Endodermal cell (in vitro differentiated cells): Measurements from ENCODE around the gene CCDC185. TPM values are rescaled to one million over a fixed set of nuclear protein-coding genes. Genes with fewer than 3 reads are reported as not detected.

Experiments used
- DNase-seq: peaks from one replicate; pipeline ENCODE4 v3.0.0-alpha.2; 2017
- H3K27ac ChIP-seq: 2 replicates; pipeline ENCODE4 v1.5.1; 2013; ENCODE audit warnings: mild to moderate bottlenecking, low read depth, low read length, moderate library complexity
- H3K27me3 ChIP-seq: 2 replicates; pipeline ENCODE4 v1.6.1; 2013; ENCODE audit warnings: mild to moderate bottlenecking, low read length, moderate library complexity; ENCODE audit not compliant: insufficient read depth, control insufficient read depth, poor library complexity, severe bottlenecking
- H3K36me3 ChIP-seq: 2 replicates; pipeline ENCODE4 v1.7.0; 2013; ENCODE audit warnings: mild to moderate bottlenecking, low read length, moderate library complexity; ENCODE audit not compliant: control insufficient read depth, insufficient read depth
- H3K4me1 ChIP-seq: one replicate; pipeline ENCODE4 v1.7.0; 2013; ENCODE audit warnings: low read length; ENCODE audit not compliant: control insufficient read depth, insufficient read depth
- H3K4me3 ChIP-seq: 2 replicates; pipeline ENCODE4 v1.5.1; 2013; ENCODE audit warnings: mild to moderate bottlenecking, low read length, moderate library complexity
- H3K9ac ChIP-seq: 2 replicates; pipeline ENCODE4 v1.6.1; 2013; ENCODE audit warnings: mild to moderate bottlenecking, low read length, moderate library complexity; ENCODE audit not compliant: poor library complexity, severe bottlenecking; ENCODE audit errors: extremely low read depth
- H3K9me3 ChIP-seq: 2 replicates; pipeline ENCODE4 v1.6.1; 2013; ENCODE audit warnings: mild to moderate bottlenecking, low read length, moderate library complexity; ENCODE audit not compliant: control insufficient read depth
- H3K27ac Mint-ChIP-seq: 2 replicates; pipeline ENCODE4 v1.8.0; 2020; ENCODE audit warnings: mixed read lengths
- H3K27me3 Mint-ChIP-seq: 2 replicates; pipeline ENCODE4 v1.8.0; 2021; ENCODE audit warnings: mild to moderate bottlenecking, mixed read lengths; ENCODE audit not compliant: insufficient read depth
- H3K36me3 Mint-ChIP-seq: 2 replicates; pipeline ENCODE4 v1.8.0; 2020; ENCODE audit warnings: low read depth, mixed read lengths
- H3K4me1 Mint-ChIP-seq: 2 replicates; pipeline ENCODE4 v1.8.0; 2020; ENCODE audit warnings: mixed read lengths
- H3K4me3 Mint-ChIP-seq: 2 replicates; pipeline ENCODE4 v1.8.0; 2020; ENCODE audit warnings: mild to moderate bottlenecking, moderate library complexity, mixed read lengths
- H3K9me3 Mint-ChIP-seq: 2 replicates; pipeline ENCODE4 v1.8.0; 2020; ENCODE audit warnings: mild to moderate bottlenecking, mixed read lengths
- CTCF ChIP-seq: fragments of 200-600 bp; sonication (generic); conservative IDR thresholded peaks from 2 replicates; pipeline ENCODE4 v1.5.0; 2021; ENCODE audit warnings: antibody characterized with exemption, mild to moderate bottlenecking
- WGBS, 2 experiments: methylation state at CpG; one replicate each; pipeline versions ENCODE4 v1.1.5 to v1.1.7; 2013; ENCODE audit warnings: missing lambda C conversion rate in 2 of 2, mixed read lengths in 1 of 2; ENCODE audit not compliant: insufficient coverage in 1 of 2, insufficient read length in 1 of 2; 5-methylcytosine and 5-hydroxymethylcytosine counted together
- total RNA-seq, 2 donors: library from RNA; stranded (reverse); fragmentation: NEBNext Ultra II Directional in 1 of 2; extraction: Animal tissue kit (Norgen Biotek cat#: 25700) in 1 of 2; gene quantifications; 2 replicates in 1 of 2; 3 replicates in 1 of 2; pipeline ENCODE4 v1.2.1, GENCODE V29; 2021

Gene CCDC185
- total RNA-seq, 2 donors from 2014 or later = not detected

- H3K27me3 ChIP-seq = no peaks in the 10 kb centered on the region
- H3K4me3 ChIP-seq = no peak overlapping the region
- Mint-ChIP-seq H3K9me3 (peaks cover 9% of the 10 kb centered on the region), H3K4me3 (no peak overlapping the region), H3K27ac (no peak overlapping the region), H3K36me3 (peaks cover 3% of the 10 kb centered on the region), H3K4me1 (no peaks in the 10 kb centered on the region), H3K27me3 (peaks cover 1% of the 10 kb centered on the region)
- no peak overlapping the region for H3K9ac ChIP-seq
- H3K4me1 ChIP-seq = no peaks in the 10 kb centered on the region
- 88 to 100% methylated on average over 1 of the region's 2 CpGs for WGBS, 2 experiments
- peaks cover 8% of the 10 kb centered on the region for H3K9me3 ChIP-seq
- no peak for TF ChIP-seq CTCF
- DNase-seq = no peak
- no peaks in the 10 kb centered on the region for H3K36me3 ChIP-seq
- H3K27ac ChIP-seq = no peak overlapping the region
Observed at GRCh38 chr1:223402790-223403142, 9.6 kb downstream of the CCDC185 start.

- no peaks in the 10 kb centered on the region for H3K4me1 ChIP-seq
- H3K9me3 ChIP-seq = peaks cover 8% of the 10 kb centered on the region
- no peak overlapping the region for H3K4me3 ChIP-seq
- DNase-seq = no peak
- H3K27me3 Mint-ChIP-seq = peaks cover 1% of the 10 kb centered on the region
- H3K27me3 ChIP-seq = no peaks in the 10 kb centered on the region
- H3K36me3 ChIP-seq = no peaks in the 10 kb centered on the region
- 94 to 100% methylated on average over 1 to 3 of the region's 3 CpGs for WGBS, 2 experiments
- no peak for TF ChIP-seq CTCF
- no peak overlapping the region for H3K4me3 Mint-ChIP-seq
- H3K4me1 Mint-ChIP-seq = no peaks in the 10 kb centered on the region
- no peak overlapping the region for H3K27ac ChIP-seq
- no peak overlapping the region for H3K27ac Mint-ChIP-seq
- H3K9ac ChIP-seq = no peak overlapping the region
- peaks cover 9% of the 10 kb centered on the region for H3K9me3 Mint-ChIP-seq
- H3K36me3 Mint-ChIP-seq = peaks cover 3% of the 10 kb centered on the region
Observed at GRCh38 chr1:223403184-223403815, 10.1 kb downstream of the CCDC185 start.

- no peaks in the 10 kb centered on the region for H3K4me1 Mint-ChIP-seq
- Histone ChIP-seq H3K27ac (no peak overlapping the region), H3K4me1 (no peaks in the 10 kb centered on the region), H3K36me3 (no peaks in the 10 kb centered on the region), H3K9me3 (peaks cover 8% of the 10 kb centered on the region), H3K27me3 (no peaks in the 10 kb centered on the region), H3K4me3 (no peak overlapping the region), H3K9ac (no peak overlapping the region)
- peaks cover 1% of the 10 kb centered on the region for H3K27me3 Mint-ChIP-seq
- WGBS, 2 experiments = 81 to 95% methylated on average over 3 of the region's 3 CpGs
- H3K27ac Mint-ChIP-seq = no peak overlapping the region
- peaks cover 7% of the 10 kb centered on the region for H3K9me3 Mint-ChIP-seq
- no peak overlapping the region for H3K4me3 Mint-ChIP-seq
- TF ChIP-seq CTCF = no peak
- peaks cover 3% of the 10 kb centered on the region for H3K36me3 Mint-ChIP-seq
- DNase-seq = no peak
Observed at GRCh38 chr1:223405507-223405906, 12.3 kb downstream of the CCDC185 start.
